GM20000 (cell line): ENCODE data around the gene BNC2.

Experiments used
- DNase-seq: peaks from one replicate; pipeline ENCODE4 v3.0.0; 2012; ENCODE audit warnings: low spot score
- TF ChIP-seq, protein P1 (sequence below): IDR thresholded peaks from 2 replicates; pipeline ENCODE4 v1.5.1; 2012; ENCODE audit warnings: mild to moderate bottlenecking, control low read depth; ENCODE audit errors: extremely low read depth, missing control alignments

The BNC2 gene

GRCh38 chr9:16701347-16701746 lies 169.1 kb downstream of the BNC2 start:
- DNase-seq, result no peak
- TF ChIP-seq, protein P1, sequence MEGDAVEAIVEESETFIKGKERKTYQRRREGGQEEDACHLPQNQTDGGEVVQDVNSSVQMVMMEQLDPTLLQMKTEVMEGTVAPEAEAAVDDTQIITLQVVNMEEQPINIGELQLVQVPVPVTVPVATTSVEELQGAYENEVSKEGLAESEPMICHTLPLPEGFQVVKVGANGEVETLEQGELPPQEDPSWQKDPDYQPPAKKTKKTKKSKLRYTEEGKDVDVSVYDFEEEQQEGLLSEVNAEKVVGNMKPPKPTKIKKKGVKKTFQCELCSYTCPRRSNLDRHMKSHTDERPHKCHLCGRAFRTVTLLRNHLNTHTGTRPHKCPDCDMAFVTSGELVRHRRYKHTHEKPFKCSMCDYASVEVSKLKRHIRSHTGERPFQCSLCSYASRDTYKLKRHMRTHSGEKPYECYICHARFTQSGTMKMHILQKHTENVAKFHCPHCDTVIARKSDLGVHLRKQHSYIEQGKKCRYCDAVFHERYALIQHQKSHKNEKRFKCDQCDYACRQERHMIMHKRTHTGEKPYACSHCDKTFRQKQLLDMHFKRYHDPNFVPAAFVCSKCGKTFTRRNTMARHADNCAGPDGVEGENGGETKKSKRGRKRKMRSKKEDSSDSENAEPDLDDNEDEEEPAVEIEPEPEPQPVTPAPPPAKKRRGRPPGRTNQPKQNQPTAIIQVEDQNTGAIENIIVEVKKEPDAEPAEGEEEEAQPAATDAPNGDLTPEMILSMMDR, result no peak

DNA sequence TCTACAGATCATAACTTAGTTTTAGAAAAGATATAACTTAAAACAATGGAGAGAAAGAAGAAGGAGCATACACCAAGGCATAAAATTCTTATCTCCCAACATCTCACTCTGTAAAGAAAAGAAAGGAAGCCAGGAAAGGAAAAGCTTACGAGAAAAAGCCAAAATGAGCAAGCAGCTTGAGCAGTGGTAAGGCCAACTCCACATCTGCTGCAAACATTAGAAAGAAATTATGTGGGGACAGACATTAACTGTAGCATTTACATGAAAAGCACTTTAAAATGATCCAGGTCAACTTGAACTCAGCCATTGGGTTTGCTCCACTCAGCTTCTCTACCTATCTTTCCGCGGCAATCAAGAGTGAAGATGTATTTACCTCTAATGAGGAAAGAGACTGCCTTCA lies 176.9 kb downstream of the BNC2 start:
- no peak for DNase-seq
- TF ChIP-seq, protein P1, result no peak

- DNase-seq, result no peak
- TF ChIP-seq, protein P1, result no peak
Measured at GRCh38 chr9:16690628-16691027, 179.8 kb downstream of the BNC2 start.

DNA sequence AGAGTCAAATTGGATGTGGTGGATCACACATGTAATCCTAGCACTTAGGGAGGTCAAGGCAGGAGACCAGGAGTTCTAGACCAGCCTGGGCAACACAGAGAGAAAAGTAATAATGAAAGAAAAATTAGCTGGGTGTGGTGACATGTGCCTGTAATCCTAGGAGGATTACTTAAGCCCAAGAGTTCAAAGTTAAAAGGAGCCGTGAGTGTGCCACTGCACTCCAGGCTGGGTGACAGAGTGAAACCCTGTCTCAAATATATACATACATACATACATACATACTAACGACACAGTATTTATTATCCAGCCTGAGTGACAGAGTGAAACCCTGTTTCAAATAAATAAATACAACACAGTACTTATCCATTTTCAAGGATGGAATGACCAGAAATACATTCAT lies 180.3 kb downstream of the BNC2 start:
- no peak for DNase-seq

DNA sequence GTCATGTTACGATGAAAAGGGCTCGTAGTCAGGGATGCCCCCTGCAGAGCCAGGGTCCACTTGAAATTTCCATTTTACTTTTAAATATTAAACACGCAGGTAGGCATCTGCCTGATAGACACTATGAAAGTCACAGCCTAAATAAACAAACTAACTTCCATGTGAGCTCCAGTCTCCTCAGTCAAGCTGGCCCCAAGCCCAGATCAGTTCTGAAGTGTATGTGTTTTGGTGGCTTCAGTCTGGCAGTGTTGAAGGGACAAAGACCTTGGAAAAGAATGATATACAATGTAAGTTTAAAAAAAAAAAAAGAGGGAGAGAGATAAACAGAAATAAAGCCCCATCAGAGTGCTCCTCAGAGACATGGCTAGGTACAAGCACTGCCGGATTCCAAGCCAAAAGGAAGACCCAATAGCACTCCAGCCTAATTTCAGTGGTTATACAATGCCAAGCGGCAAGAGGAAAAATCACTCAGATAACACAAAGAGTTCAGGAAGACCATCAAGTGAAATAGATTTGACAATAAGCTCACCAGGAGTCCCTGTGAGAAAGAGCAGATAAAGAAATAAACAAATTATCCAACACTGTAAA lies 181.0 kb downstream of the BNC2 start:
- no peak for DNase-seq

More for the DNA sequence above, 180.3 kb downstream of the BNC2 start:
- TF ChIP-seq, protein P1, result no peak

GRCh38 chr9:16688814-16689213 lies 181.7 kb downstream of the BNC2 start:
- no peak for DNase-seq

More for the DNA sequence above, 181.0 kb downstream of the BNC2 start:
- TF ChIP-seq, protein P1, result no peak

DNA sequence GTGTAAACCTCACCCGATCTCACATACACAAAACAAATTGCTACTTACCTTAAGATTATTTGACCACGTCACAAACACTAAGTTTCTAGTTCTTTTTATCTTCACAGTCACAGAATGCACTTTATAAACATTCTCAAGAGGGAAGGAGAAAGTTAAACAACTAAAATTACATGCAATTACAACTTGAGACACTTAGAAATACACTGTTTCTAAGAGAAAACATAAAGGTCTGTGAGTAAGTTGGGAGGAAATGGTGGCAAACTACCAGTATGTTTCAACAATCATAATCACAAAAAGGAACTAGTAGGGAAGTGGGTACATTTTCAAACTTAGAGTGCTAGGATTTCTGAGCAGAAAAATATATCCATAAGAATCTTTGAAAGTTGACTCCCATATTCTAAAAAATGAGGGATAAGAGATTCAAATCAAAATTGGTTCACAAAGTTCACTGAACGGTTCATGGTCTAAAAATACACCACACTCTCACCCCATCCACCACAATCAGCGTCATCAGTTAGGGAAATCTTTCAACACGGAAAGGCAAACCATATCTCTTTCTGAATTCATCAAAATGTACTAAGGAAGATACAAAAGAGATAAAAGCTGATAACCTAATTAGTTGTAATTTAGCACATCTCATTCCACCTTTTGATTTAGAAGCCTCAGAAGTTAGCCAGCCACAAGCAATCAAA lies 182.6 kb downstream of the BNC2 start:
- no peak for DNase-seq
- TF ChIP-seq, protein P1, result no peak

More at GRCh38 chr9:16688814-16689213, 181.7 kb downstream of the BNC2 start:
- TF ChIP-seq, protein P1, result no peak
